A673 (cell line): ENCODE measurements around the gene NEMP2.

ENCODE experiments used
- EZH2 ChIP-seq: fragments of 200-600 bp; sonication (generic); IDR thresholded peaks from 2 replicates; pipeline ENCODE4 v1.6.1; 2017; ENCODE audit warnings: borderline replicate concordance, low read depth, mild to moderate bottlenecking, mixed read lengths, antibody characterized with exemption, low read length; ENCODE audit not compliant: poor library complexity, severe bottlenecking
- TF ChIP-seq, protein P1 (sequence below): fragments of 300-800, 200-600 bp; sonication (generic); conservative IDR thresholded peaks from 2 replicates; pipeline ENCODE4 v1.5.1; 2017; ENCODE audit warnings: low read depth, mild to moderate bottlenecking, antibody characterized with exemption, low read length, moderate library complexity, mixed read lengths

DNA sequence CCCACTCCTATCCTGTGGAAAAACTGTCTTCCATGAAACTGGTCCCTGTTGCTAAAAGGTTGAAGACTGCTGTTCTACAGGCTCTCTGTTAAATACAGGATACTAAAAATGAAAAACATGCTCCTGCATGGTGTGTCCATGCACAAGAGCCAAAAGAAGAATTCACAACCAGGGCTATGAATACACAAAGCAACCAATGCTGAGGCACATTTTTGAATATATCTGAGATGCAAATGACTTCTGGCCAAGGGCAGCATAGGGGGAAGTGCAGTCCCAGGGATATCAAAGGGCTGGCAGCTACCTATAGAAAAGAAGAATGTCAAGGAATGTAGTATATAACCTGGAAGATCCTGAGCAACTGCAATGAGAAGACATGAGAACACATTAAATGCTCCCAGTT is 6.6 kb downstream of the NEMP2 start:
- TF ChIP-seq, protein P1, sequence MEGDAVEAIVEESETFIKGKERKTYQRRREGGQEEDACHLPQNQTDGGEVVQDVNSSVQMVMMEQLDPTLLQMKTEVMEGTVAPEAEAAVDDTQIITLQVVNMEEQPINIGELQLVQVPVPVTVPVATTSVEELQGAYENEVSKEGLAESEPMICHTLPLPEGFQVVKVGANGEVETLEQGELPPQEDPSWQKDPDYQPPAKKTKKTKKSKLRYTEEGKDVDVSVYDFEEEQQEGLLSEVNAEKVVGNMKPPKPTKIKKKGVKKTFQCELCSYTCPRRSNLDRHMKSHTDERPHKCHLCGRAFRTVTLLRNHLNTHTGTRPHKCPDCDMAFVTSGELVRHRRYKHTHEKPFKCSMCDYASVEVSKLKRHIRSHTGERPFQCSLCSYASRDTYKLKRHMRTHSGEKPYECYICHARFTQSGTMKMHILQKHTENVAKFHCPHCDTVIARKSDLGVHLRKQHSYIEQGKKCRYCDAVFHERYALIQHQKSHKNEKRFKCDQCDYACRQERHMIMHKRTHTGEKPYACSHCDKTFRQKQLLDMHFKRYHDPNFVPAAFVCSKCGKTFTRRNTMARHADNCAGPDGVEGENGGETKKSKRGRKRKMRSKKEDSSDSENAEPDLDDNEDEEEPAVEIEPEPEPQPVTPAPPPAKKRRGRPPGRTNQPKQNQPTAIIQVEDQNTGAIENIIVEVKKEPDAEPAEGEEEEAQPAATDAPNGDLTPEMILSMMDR = no peak
- TF ChIP-seq EZH2 = no peak
